HL-60 (cell line): ENCODE results near the gene PC.

Experiments
- POLR2AphosphoS5 ChIP-seq: IDR thresholded peaks from 2 replicates; pipeline ENCODE4 v1.6.1; 2012; ENCODE audit warnings: low read depth
- TF ChIP-seq, protein P1 (sequence below): IDR thresholded peaks from one replicate; pipeline ENCODE4 v1.5.1; 2011; ENCODE audit warnings: low read length, control low read depth, inconsistent platforms; ENCODE audit not compliant: insufficient read depth

DNA sequence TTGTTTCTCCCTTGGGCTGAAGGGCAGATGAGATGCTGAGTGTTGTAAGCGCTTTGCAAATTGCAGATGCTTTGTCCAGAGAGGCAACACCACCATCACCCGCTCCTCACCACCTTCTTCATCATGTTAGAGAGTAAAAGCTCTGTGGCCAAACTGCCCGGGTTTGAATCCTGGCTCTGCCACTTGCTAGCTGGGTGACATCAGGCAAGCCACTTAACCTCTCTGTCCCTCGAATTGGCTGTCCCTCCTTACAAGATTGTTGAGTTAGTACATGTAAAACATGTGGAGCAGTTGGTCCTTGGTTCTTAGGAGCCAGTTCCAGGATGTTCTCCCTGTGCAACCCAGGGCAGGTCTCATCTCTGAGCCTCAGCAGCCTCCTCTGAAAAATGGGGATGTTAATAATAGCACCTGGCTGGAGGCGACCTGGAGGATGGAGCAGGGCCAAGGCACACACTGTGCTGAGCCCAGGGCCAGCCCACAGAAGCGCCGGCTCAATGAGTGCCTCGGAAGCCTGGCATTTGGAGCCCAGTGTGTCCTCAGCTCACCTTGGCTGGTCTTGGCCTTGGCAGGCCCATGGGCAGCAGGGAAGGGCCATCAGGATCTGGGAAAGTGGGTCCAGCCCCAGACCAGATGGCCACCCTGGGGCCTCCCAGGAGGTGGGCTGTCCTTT, 27.5 kb upstream of the PC start:
- TF ChIP-seq POLR2AphosphoS5, result no peak
- TF ChIP-seq, protein P1, sequence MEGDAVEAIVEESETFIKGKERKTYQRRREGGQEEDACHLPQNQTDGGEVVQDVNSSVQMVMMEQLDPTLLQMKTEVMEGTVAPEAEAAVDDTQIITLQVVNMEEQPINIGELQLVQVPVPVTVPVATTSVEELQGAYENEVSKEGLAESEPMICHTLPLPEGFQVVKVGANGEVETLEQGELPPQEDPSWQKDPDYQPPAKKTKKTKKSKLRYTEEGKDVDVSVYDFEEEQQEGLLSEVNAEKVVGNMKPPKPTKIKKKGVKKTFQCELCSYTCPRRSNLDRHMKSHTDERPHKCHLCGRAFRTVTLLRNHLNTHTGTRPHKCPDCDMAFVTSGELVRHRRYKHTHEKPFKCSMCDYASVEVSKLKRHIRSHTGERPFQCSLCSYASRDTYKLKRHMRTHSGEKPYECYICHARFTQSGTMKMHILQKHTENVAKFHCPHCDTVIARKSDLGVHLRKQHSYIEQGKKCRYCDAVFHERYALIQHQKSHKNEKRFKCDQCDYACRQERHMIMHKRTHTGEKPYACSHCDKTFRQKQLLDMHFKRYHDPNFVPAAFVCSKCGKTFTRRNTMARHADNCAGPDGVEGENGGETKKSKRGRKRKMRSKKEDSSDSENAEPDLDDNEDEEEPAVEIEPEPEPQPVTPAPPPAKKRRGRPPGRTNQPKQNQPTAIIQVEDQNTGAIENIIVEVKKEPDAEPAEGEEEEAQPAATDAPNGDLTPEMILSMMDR, result no peak
